Measurements from ENCODE around the gene POLR1E. TPM values are rescaled to one million over a fixed set of nuclear protein-coding genes. Genes with fewer than 3 reads are reported as not detected.

POLR1E gene
- total RNA-seq, 1 donor from 2014 or later: 21.9 TPM

- TF ChIP-seq CTCF (IDR thresholded peaks at IDR 0.05): no peak
- no peaks in the 10 kb centered on the region for H3K27me3 Mint-ChIP-seq (ENCODE audit: unreplicated experiment)
- H3K4me1 Mint-ChIP-seq (ENCODE audit: unreplicated experiment): peaks cover 7% of the 10 kb centered on the region
- DNase-seq (ENCODE audit: extremely low spot score, unreplicated experiment): no peak
- H3K9me3 Mint-ChIP-seq (ENCODE audit: unreplicated experiment): no peaks in the 10 kb centered on the region
- H3K4me3 Mint-ChIP-seq (ENCODE audit: unreplicated experiment): no peak overlapping the region
- H3K36me3 Mint-ChIP-seq (ENCODE audit: unreplicated experiment): peaks cover 20% of the 10 kb centered on the region
- no peak overlapping the region for H3K27ac Mint-ChIP-seq (ENCODE audit: unreplicated experiment)
Measured at GRCh38 chr9:37452611-37453010, 33.1 kb upstream of the POLR1E start.

GRCh38 chr9:37453827-37454226 lies 31.9 kb upstream of the POLR1E start:
- Mint-ChIP-seq H3K4me3 (ENCODE audit: unreplicated experiment) (no peak overlapping the region), H3K9me3 (ENCODE audit: unreplicated experiment) (no peaks in the 10 kb centered on the region), H3K27me3 (ENCODE audit: unreplicated experiment) (no peaks in the 10 kb centered on the region), H3K4me1 (ENCODE audit: unreplicated experiment) (peaks cover 6% of the 10 kb centered on the region), H3K36me3 (ENCODE audit: unreplicated experiment) (peaks cover 17% of the 10 kb centered on the region), H3K27ac (ENCODE audit: unreplicated experiment) (no peak overlapping the region)
- no peak for TF ChIP-seq CTCF (IDR thresholded peaks at IDR 0.05)
- no peak for DNase-seq (ENCODE audit: extremely low spot score, unreplicated experiment)

- H3K4me1 Mint-ChIP-seq (ENCODE audit: unreplicated experiment): peaks cover 6% of the 10 kb centered on the region
- H3K27me3 Mint-ChIP-seq (ENCODE audit: unreplicated experiment): no peaks in the 10 kb centered on the region
- H3K27ac Mint-ChIP-seq (ENCODE audit: unreplicated experiment): no peak overlapping the region
- H3K36me3 Mint-ChIP-seq (ENCODE audit: unreplicated experiment): peaks cover 17% of the 10 kb centered on the region
- no peak for DNase-seq (ENCODE audit: extremely low spot score, unreplicated experiment)
- H3K4me3 Mint-ChIP-seq (ENCODE audit: unreplicated experiment): no peak overlapping the region
- TF ChIP-seq CTCF (IDR thresholded peaks at IDR 0.05): no peak
- H3K9me3 Mint-ChIP-seq (ENCODE audit: unreplicated experiment): no peaks in the 10 kb centered on the region
Measured at GRCh38 chr9:37454238-37454637, 31.5 kb upstream of the POLR1E start.

GRCh38 chr9:37455884-37456647 lies 29.7 kb upstream of the POLR1E start:
- H3K4me3 Mint-ChIP-seq (ENCODE audit: unreplicated experiment): no peak overlapping the region
- no peaks in the 10 kb centered on the region for H3K27me3 Mint-ChIP-seq (ENCODE audit: unreplicated experiment)
- no peak overlapping the region for H3K27ac Mint-ChIP-seq (ENCODE audit: unreplicated experiment)
- H3K9me3 Mint-ChIP-seq (ENCODE audit: unreplicated experiment): no peaks in the 10 kb centered on the region
- peaks cover 10% of the 10 kb centered on the region for H3K4me1 Mint-ChIP-seq (ENCODE audit: unreplicated experiment)
- H3K36me3 Mint-ChIP-seq (ENCODE audit: unreplicated experiment): peaks cover 14% of the 10 kb centered on the region
- no peak for DNase-seq (ENCODE audit: extremely low spot score, unreplicated experiment)
- TF ChIP-seq CTCF (IDR thresholded peaks at IDR 0.05): no peak

- no peaks in the 10 kb centered on the region for H3K27me3 Mint-ChIP-seq (ENCODE audit: unreplicated experiment)
- peaks cover 17% of the 10 kb centered on the region for H3K36me3 Mint-ChIP-seq (ENCODE audit: unreplicated experiment)
- peaks cover 12% of the 10 kb centered on the region for H3K4me1 Mint-ChIP-seq (ENCODE audit: unreplicated experiment)
- H3K9me3 Mint-ChIP-seq (ENCODE audit: unreplicated experiment): no peaks in the 10 kb centered on the region
- no peak overlapping the region for H3K27ac Mint-ChIP-seq (ENCODE audit: unreplicated experiment)
- no peak overlapping the region for H3K4me3 Mint-ChIP-seq (ENCODE audit: unreplicated experiment)
- no peak for TF ChIP-seq CTCF (IDR thresholded peaks at IDR 0.05)
- DNase-seq (ENCODE audit: extremely low spot score, unreplicated experiment): no peak
Measured at GRCh38 chr9:37456817-37457216, 28.9 kb upstream of the POLR1E start.
